Fibroblast of upper back skin (primary cell): Measurements from ENCODE around the gene YAP1.
A peak's percentile ranks its signal among the peaks of the same experiment; 100 is the strongest.

Experiments used
- DNase-seq: peaks from one replicate; pipeline ENCODE4 v3.0.0-alpha.2; 2013

Gene YAP1

DNA sequence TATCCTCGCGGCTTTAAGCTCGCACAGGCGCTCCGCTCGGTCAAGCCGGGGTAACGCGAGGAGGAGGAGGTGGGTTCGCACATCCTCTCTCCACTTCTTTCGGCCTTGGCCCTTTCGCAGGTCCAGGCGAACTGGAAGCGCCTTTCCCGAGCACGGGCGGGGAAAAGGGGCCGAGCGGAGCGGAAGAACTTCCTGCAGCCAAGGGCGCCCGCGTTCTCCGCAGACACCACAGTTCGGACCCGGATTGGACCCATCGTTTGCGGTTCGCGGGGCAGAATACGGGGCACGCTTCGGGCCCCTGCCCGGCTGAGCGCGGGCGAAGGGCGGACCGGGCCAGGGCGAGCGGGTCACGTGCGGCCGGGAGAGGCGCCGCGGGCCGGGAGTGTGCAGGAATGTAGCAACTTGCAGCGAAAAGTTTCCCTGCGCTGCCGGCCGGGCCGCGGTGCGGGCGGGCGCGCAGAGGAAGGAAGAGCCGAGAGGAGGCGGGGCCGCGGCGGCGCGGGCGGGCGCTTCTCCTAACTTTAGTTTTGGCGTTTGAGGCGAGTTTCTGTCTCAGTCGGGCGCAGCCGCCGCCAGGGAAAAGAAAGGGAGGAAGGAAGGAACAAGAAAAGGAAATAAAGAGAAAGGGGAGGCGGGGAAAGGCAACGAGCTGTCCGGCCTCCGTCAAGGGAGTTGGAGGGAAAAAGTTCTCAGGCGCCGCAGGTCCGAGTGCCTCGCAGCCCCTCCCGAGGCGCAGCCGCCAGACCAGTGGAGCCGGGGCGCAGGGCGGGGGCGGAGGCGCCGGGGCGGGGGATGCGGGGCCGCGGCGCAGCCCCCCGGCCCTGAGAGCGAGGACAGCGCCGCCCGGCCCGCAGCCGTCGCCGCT is at the start of gene YAP1:
TSS of gene YAP1 (plus strand) at position 552 of the 865 bp plus-strand sequence. CDS start 402 bp downstream, outside the sequence.
- DNase-seq: peak; percentile 93

DNA sequence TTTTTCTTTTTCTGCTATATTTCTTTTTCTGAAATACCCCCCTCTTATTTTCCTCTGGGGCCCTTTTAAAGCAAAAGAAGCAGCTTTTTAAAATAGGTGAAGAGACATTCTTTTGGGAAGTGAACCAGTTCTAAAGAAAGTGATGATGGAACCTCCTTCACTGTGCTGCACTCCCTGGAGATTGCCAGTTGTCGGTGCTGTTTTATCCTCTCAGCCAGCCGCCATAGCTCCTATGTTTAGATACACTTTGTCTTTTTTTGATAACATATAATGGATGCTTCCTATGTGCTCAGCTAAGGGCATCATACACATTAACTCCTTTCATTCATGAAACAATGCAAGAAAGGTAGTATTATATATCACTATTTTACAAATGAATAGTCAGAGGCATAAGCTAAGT is 49.0 kb upstream of the YAP1 start:
- peak; percentile 13 for DNase-seq

DNA sequence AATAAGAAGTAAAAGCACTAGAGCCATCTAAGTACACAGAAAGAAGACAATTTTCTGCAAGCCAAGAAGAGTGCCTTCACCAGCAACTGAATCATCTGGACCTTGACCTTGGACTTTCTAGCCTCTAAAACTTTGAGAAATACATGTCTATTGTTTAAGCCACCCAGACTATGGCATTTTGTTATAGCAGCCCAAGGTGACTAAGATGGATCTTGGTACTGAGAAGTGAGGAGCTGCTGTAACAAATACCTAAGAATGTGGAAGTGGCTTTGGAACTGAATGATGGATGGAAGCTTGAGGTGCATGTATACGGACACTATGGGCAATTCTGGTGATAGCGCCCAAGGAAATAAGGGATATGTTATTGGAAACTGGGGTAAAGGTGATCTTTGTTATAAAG is 48.1 kb upstream of the YAP1 start:
- DNase-seq: no peak

DNA sequence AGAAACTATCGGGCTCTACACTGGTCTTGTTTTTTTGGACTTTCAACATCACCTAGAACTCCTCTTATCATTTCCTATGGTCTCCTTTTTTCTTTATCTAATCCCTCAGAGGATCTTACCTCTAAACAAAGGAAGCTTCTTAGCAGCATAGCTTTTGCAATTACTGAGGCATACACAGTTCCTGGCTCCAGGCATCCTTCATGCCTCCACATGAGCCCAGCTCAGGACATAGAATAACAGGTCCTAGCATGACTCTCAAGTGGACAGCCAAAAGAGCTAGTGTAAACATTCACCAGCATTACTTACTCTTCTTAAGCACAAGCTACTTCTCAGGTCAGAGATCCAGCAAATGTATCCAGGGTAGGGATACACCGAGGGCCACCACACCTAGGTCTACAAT is 45.9 kb upstream of the YAP1 start:
- DNase-seq: no peak

DNA sequence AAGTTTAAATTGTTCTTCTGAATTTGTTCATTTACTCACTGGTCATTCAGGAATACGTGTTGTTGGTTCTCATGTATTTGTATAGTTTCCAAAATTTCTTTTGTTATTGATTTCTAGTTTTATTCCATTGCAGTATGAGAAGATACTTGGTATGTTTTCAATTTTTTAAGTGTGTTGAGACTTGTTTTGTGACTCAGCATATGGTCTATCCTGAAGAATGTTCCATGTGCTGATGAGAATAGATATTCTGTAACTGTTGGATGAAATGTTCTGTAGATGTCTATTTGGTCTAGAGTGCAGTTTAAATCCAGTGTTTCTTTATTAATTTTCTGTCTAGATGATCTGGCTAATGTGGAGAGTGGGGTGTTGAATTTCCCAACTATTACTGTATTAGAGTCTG is 39.5 kb upstream of the YAP1 start:
- DNase-seq: no peak

DNA sequence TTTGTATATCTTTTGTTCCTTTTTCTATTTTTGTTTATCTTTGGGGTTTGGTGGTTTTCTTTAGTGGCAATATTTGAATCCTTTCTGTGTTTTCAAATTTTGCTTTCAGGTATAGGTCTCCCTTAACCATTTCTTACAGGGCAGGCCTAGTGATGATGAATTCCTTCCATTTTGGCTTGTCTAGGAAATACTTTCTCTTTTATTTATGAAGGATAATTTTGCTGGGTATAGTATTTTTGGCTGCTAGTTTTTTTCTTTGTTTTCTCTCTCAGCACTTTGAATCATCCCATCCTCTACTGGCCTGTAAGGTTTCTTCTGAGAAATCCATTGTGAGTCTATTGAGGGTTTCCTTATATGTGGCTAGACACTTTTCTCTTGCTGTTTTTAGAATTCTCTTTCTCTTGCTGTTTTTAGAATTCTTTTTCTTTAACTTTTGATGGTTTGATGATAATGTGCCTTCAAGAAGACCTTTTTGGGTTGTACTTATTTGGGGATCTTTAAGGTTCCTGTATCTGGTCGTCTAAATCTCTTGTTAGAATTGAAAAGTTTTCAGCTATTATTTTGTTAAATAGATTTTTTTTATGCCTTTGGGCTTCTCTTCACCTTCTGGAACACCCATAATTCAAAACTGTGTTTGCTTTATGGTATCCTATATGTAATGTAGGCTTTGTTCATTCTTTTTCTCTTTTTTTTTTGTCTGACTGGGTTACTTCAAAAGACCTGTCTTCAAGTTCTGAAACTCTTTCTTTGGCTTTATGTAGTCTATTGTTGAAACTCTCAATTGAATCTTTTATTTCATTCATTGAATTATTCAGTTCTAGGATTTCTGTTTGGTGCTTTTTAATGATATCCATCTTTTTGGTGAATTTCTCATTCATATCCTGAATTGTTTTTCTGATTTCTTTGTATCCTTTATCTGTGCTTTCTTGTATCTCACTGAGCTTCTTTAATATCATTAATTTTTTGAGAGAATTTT is 38.5 kb upstream of the YAP1 start:
- DNase-seq: no peak

DNA sequence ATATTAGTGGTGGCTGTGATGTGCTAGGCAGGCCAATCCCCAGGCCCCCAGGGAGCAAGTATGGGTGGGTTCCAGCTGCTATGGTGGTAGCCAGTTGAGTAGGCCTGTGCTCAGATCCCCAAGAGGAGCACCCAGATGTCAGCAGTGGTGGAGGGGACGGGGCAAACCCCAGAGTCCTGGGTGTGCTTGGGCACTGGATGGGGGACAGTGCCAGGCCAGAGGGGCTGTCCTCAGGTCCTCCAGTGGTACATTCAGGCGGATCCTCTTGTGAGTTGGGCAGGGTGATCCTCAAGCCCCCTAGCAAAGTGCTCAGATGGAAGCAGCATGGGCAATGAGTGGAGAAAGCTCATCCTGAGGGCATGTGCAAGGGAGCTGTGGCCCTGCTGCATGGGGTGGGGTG is 37.0 kb upstream of the YAP1 start:
- DNase-seq: no peak

DNA sequence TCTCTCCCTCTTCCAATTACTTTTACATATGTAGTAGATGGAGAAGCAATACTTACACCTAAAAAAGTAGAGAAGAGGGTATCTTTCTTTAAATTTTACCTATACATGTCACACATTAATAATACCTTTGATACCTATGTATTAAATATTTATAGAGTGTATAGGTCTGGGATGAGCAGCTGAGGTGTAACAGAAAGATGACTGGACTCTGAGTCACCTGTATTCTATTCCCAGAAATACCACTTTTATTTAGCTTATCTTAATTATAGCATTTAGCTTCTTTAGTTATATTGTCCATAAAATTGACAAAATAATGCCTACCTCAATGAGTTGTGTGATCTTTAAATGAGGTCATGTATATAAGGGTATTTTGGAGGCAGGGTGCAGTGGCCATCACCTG is 30.6 kb upstream of the YAP1 start:
- DNase-seq: no peak

DNA sequence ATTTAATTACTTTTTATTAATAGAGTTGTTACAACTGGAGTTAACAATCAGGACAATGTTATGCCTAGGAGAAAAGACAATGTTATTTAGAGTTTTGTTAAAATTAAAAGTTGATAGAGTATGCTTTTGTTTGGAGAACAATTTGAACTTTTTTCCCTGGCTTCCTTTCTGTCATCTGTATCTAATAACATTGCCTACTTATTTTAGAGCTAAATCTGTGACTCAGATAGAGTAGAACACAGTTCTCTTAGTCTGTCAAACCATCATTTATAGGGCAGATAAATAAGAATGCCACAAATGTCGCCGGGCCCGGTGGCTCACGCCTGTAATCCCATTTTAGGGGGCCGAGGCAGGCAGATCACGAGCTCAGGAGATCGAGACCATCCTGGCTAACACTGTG is 28.9 kb upstream of the YAP1 start:
- no peak for DNase-seq

DNA sequence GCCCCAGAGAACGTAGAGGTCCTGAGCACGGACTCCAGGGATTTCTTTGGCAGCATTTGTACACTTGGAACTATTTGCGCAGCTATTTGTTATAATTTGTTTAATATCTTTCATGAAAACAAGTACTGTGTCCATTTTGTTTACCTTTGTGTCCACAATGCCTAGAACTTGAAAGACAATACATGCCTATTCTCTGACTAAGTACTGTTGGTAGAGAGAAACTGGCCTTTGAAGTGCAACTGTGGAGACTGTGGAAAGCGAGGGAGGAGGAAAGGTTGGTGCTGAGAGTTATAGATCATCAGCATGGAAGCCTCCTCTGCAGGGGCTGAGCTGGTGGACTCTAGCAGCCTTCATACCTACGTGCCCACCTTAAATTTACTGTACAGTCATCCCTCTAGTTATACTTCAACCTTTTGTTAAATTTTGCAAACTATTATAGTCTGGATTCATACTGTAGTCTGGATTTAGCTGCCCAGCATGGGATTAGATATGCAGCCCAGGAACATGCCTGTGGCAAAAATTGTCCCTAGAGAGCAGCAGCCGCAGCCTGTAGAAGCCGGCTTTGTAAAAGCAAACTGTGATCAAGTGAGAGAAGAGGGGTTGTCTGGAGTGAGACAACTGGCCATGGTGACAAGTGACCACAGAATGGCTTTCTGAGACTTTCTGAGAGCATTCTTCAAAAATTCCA is 24.2 kb upstream of the YAP1 start:
- DNase-seq: no peak

DNA sequence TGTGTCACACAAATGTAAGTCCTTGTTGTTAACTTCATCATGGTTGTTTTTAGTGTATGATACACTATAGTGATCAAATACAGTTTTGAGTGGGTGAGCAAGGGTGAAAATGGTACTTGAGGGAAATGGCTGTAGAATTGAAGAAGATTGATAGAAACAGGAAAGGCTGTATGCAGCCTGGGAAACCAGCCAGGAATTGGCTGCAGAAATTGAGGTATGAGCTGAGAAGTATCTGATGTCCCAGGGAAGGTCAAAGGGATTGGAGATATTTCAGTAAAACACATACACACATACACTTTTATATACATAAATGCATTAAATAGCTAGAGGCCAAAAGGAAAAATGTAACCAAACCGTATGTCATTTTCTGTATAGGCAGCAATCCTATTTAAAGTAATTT is 13.1 kb upstream of the YAP1 start:
- DNase-seq: peak; percentile 28

DNA sequence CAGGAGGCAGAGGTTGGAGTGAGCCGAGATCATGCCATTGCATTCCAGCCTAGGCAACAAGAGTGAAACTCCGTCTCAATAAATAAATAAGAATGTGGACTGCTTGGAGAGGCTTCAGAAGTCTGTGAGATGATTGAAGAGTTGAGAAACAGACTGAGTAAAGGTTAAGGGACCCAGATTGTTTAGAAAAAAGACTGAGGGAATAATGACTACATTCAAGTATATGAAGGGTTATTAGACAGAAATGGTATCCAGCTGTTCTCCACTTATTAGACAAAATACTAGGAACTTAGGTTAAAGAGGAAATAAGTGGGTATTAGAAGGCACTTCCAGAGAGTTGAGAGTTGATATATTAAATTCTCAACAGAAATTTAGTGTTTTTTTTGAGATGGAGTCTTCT is 10.5 kb upstream of the YAP1 start:
- DNase-seq: no peak

DNA sequence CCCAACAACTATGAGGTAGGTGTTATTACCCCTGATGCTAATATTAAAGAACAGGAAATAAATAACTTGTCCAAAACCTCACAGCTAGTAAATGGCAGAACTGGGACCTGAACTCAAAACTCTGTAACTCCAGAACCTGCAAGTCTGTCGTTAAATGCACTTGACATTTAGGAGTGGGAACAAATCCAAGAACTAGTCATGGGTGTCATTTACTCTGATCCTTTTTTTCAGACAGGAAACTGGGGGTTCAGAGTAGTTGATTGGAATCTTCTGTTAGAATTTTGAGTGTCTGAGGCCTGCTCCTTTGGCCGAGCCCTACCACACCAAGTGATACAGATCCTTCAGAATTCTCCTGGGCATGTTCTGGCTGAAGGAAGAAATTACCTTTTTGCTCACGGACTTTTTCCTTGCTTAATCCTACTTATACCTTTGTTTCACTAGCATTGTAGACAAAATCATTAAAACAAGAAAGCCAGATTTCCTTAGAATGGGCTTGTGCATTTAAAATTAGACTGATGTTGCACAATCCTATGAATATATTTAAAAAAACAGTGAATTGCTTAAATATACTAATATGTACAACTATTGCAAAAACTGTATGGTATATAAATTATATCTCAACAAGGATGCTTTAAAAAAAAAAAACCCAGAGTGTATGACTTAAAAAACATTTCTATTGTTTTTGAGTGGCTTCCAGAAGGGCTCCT is 1.4 kb upstream of the YAP1 start:
- no peak for DNase-seq

DNA sequence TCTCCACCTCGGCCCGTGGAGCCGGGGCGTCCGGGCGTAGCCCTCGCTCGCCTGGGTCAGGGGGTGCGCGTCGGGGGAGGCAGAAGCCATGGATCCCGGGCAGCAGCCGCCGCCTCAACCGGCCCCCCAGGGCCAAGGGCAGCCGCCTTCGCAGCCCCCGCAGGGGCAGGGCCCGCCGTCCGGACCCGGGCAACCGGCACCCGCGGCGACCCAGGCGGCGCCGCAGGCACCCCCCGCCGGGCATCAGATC is 439 bp downstream of the YAP1 start:
- no peak for DNase-seq

DNA sequence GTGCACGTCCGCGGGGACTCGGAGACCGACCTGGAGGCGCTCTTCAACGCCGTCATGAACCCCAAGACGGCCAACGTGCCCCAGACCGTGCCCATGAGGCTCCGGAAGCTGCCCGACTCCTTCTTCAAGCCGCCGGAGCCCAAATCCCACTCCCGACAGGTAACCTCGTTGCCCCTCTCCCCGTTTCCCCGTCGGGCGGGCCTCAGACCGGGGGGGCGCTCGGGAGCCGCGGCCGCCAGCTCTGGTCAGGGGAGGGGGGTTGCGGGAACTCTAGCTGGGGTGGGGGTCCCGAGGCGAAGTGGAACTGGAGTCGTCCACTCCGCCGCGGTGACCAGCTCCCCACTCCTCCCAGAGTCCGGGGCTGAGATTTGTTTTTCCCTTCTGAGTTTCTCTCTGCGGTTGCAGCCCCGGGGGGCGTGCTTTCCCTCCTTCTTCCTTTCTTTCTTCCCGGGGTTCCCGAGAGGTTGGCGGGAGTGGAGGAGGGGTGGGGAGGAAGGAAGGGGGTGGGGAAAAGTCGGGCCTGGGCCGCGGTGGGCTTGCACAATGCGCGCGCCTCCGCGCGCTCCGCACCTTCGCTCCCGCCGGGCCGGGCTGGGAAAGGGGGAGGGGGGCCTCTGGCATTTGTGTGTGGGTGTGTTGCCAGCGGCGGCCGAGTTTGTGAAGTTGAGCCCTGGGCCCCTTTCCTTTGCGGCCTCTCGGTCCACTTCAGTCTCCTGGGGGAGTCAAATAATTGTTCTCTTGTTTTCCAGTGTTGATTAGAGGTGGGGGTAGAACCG is 952 bp downstream of the YAP1 start:
- DNase-seq: peak; percentile 92

DNA sequence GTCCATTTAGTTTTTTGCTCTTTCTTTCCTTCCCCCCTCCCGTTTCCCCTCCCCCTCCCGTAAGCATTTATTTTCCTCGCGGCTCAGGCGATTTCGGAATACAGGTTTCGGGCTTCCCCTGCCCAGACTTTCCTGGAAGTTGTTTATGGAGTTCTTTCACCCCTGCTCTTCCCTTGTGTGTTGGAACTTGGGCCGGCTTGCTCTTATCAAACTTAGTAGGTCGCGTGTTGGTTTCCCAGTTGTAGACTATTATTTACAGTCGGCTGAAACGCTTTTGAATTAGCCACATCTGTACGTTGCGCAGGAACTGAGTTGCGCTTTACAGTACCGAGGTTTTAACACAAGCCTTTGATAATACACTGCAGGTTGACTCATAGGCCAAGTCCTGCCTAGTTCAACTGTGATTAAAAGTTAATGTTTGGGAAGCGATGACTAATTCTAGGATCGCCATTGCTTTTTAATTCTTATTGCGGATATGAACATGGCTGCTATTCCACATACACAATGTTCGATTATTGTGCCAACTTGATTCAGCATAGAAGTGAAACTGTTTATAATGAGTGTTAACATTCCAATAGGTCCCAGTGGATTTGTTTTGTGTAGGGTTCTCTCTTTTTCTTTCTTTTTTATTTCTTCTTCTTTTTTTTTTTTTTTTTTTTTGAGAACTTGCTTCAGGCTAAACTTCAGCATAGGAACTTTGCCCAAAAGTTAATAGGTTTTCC is 1.7 kb downstream of the YAP1 start:
- DNase-seq: peak; percentile 90

DNA sequence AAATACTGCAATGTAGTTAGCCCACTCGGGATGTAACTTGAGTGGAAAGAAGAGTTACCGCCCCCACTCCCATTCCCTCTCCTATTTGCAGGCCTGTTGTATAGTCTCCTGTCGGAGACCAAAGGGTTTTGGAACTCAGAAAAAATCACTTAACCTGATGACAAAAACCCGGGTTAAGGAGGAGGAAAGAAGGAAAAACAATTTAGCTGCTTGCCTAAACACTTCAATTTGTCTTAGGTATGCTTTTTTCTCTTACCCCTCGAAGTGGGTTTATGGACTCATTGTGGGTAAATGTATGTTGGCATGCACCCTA is 2.2 kb downstream of the YAP1 start:
- peak; percentile 25 for DNase-seq

DNA sequence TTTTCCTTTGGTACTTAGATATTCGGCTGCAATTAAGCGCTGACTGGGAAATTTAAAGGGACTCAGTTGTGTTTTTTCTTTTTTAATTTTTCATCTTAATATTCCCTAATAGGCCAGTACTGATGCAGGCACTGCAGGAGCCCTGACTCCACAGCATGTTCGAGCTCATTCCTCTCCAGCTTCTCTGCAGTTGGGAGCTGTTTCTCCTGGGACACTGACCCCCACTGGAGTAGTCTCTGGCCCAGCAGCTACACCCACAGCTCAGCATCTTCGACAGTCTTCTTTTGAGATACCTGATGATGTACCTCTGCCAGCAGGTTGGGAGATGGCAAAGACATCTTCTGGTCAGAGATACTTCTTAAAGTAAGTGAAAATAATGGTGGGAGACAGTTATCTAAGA is 3.8 kb downstream of the YAP1 start:
- DNase-seq: no peak

DNA sequence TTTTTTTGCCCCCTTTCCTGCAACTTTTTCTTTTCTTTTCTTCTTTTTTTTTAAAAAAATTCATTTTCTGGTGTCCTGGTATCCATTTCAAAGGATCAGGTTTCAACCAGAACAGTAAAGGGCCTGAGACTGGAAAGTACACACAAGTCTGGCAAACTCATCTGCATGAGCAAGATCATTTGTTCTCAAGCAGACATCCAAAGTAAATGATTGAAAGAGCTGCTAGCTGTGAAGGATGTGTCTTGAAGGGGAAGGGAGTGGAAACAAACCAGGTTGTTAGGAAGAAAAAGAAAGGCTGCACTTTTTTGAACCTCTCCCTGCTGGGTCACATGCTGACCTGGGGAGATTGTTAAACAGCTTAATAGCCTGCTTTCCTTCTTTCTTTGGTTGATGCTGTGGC is 5.3 kb downstream of the YAP1 start:
- DNase-seq: peak; percentile 73

DNA sequence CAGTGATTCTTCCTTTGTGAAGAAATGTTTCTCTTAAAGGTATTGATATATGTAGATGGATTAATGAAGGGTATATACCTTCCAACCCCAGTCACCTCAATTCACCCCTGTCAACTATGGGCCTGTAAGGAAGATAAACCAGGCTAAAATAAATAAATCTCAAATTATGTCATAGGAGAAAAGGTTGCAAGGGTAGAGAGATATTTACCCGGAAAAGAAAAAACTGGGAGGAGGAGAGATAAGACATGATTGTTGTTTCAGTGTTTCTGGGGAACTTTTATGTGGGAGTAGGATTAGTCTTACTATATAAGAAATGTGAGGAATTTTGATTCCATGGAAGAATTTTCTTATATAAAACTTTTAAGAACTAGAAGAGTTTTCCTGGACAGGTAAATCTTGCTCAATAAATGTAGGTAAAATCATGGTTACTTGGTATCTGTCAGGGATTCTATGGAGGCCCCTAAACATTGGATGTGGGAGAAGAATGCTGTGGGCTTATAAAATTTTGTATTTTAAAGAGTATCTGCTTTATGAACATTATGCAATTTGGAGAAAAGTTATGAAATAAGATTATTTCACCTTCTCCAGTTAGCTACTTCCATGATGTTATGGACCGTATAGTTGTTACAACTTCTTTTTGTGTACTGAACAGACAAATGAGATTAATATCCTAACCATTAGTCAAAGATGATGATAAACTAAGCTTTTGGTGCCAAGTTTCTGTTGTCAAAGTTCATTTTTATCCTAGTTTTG is 6.4 kb downstream of the YAP1 start:
- no peak for DNase-seq
